GM12878 (cell line): ENCODE data around the gene SLC25A28. TPM values are rescaled to one million over a fixed set of nuclear protein-coding genes. Genes with fewer than 3 reads are reported as not detected.

Source experiments
- CBFB ChIP-seq: IDR thresholded peaks from 2 replicates; pipeline ENCODE4 v1.6.1; 2016; ENCODE audit warnings: antibody characterized with exemption, low read depth
- EED ChIP-seq: sonication (generic); IDR thresholded peaks from 2 replicates; pipeline ENCODE4 v1.6.1; 2016; ENCODE audit warnings: antibody characterized with exemption, low read depth
- HDGF ChIP-seq: fragments of 450-650 bp; IDR thresholded peaks from 2 replicates; pipeline ENCODE4 v1.6.1; 2016; ENCODE audit warnings: antibody characterized with exemption
- KDM1A ChIP-seq: fragments of 200-600 bp; sonication (generic); IDR thresholded peaks from 2 replicates; pipeline ENCODE4 v1.6.1; 2016; ENCODE audit warnings: borderline replicate concordance
- LARP7 ChIP-seq: fragments of 450-650 bp; IDR thresholded peaks from 2 replicates; pipeline ENCODE4 v1.6.1; 2017; ENCODE audit warnings: mild to moderate bottlenecking
- NBN ChIP-seq: fragments of 450-650 bp; IDR thresholded peaks from 2 replicates; pipeline ENCODE4 v1.6.1; 2016
- NR2C1 ChIP-seq: fragments of 450-650 bp; IDR thresholded peaks from 2 replicates; pipeline ENCODE4 v1.6.1; 2017; ENCODE audit warnings: antibody characterized with exemption, mild to moderate bottlenecking, moderate library complexity
- NR2F1 ChIP-seq: fragments of 450-650 bp; conservative IDR thresholded peaks from 2 replicates; pipeline ENCODE4 v1.6.1; 2017; ENCODE audit warnings: mild to moderate bottlenecking
- RAD21 ChIP-seq: IDR thresholded peaks from 2 replicates; pipeline ENCODE4 v1.6.1; 2011; ENCODE audit warnings: mild to moderate bottlenecking, low read depth, low read length, moderate library complexity; ENCODE audit not compliant: insufficient read depth
- RBBP5 ChIP-seq: fragments of 200-600 bp; sonication (generic); conservative IDR thresholded peaks from 2 replicates; pipeline ENCODE4 v1.6.1; 2016
- RUNX3 ChIP-seq: IDR thresholded peaks from 2 replicates; pipeline ENCODE4 v1.6.1; 2012; ENCODE audit warnings: low read length, inconsistent platforms
- SP1 ChIP-seq: IDR thresholded peaks from one replicate; pipeline ENCODE4 v1.6.1; 2011; ENCODE audit warnings: low read depth, low read length
- TAF1 ChIP-seq: IDR thresholded peaks from 2 replicates; pipeline ENCODE4 v1.6.1; 2011; ENCODE audit warnings: mild to moderate bottlenecking, low read depth, low read length, borderline replicate concordance
- TARDBP ChIP-seq: IDR thresholded peaks from 2 replicates; pipeline ENCODE4 v1.6.1; 2016; ENCODE audit warnings: borderline replicate concordance
- TCF7 ChIP-seq: IDR thresholded peaks from 2 replicates; pipeline ENCODE4 v1.6.1; 2014; ENCODE audit warnings: antibody characterized with exemption, borderline replicate concordance
- ZBTB11 ChIP-seq: fragments of 450-650 bp; formaldehyde crosslinking; IDR thresholded peaks from 2 replicates; pipeline ENCODE4 v1.5.0; 2022; ENCODE audit warnings: mild to moderate bottlenecking, missing genetic modification characterization
- polyA plus RNA-seq, 11 experiments: library from polyadenylated mRNA; depleted of rRNA in 4 of 11; unstranded in 6 of 11; stranded (reverse) in 5 of 11; fragments of >200 nt; fragmentation: Nextera tagmentation in 4 of 11; fragmentation: Illumina TruSeq in 1 of 11; extraction: Ambion mirVana in 4 of 11; extraction: Trizol in 1 of 11; gene quantifications; 1 replicate in 1 of 11; 2 replicates in 10 of 11; pipeline versions ENCODE4 v1.2.1 to v1.2.3, GENCODE V29; 2011 to 2016; ENCODE audit warnings: inconsistent platforms in 2 of 11, missing spikeins in 2 of 11, low read depth in 1 of 11
- total RNA-seq, 4 experiments: library from RNA; depleted of rRNA in 3 of 4; stranded (reverse); fragments of >200 nt in 3 of 4; fragmentation: Illumina TruSeq in 1 of 4; extraction: Trizol in 1 of 4; gene quantifications; 2 replicates each; pipeline versions ENCODE4 v1.2.1 to v1.2.3, GENCODE V29; 2013 to 2021
- TF ChIP-seq, protein P1 (sequence below): fragments of 450-650 bp; formaldehyde crosslinking; IDR thresholded peaks from 2 replicates; pipeline ENCODE4 v1.4.0; 2022; ENCODE audit warnings: mild to moderate bottlenecking, moderate library complexity
- TF ChIP-seq, protein P2 (sequence below): fragments of 450-650 bp; IDR thresholded peaks from 2 replicates; pipeline ENCODE4 v1.6.1; 2017; ENCODE audit warnings: mild to moderate bottlenecking, moderate library complexity
- TF ChIP-seq, protein P3 (sequence below): fragments of 450-650 bp; conservative IDR thresholded peaks from 2 replicates; pipeline ENCODE4 v1.6.1; 2017; ENCODE audit warnings: mild to moderate bottlenecking, moderate library complexity

The SLC25A28 gene
- total and polyA plus RNA-seq, 10 of the 15 experiments (the other 5 are each of a cell fraction or from before 2014, with no cell fraction given): 7.5 to 47.8 (median 24.9) TPM

DNA sequence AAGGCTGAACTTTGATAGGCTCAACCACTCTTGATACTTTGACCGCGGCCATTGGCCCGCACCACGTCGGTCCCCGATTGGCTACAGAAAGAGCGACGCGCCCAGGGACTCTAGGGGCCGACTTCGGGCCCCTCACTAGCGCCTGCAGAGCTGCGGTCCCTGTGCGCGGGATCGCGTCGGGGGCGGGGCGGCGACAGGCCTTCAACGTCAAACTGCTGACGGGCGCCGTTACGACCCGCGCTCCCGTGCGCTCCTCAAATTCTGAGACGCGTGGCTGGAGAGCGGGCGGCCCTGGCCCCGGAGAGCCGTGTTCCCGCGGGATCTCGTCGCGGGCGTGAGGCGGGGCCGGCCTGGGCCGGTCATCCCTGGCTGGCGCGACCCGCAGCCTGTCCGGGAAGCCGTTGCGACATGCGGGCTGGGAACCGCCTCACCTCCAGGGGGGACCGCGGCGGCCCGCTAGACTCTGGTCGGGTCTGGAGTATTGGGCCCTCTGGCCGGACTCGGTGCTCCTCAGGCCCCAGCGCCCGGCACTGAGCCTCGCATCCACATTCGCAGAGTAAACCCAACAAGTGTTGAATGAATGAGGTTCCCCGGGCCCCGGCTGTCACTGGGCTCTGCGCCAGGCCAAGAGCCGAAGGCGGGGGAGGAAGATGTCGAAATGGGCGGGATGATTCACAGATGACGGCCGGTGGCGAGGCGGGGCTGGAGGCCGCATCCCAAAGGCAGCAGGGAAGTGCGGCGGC is 643 bp upstream of the SLC25A28 start (continued):
- TF ChIP-seq TCF7 (no peak), KDM1A (no peak), TAF1 (peak; percentile 33; the same call in 1 of the 2 replicates), NR2C1 (no peak), ZBTB11 (CRISPR knock-in tag) (no peak), SP1 (peak; percentile 2), NR2F1 (0 out of 2 replicates have a peak, but pooled peaks have one; percentile 49), TARDBP (no peak), RBBP5 (no peak), LARP7 (peak; percentile 93), RUNX3 (peak; percentile 44), RAD21 (no peak), HDGF (no peak), NBN (peak; percentile 51; the same call in 1 of the 2 replicates), CBFB (no peak), EED (peak; percentile 80)
- TF ChIP-seq, protein P1, sequence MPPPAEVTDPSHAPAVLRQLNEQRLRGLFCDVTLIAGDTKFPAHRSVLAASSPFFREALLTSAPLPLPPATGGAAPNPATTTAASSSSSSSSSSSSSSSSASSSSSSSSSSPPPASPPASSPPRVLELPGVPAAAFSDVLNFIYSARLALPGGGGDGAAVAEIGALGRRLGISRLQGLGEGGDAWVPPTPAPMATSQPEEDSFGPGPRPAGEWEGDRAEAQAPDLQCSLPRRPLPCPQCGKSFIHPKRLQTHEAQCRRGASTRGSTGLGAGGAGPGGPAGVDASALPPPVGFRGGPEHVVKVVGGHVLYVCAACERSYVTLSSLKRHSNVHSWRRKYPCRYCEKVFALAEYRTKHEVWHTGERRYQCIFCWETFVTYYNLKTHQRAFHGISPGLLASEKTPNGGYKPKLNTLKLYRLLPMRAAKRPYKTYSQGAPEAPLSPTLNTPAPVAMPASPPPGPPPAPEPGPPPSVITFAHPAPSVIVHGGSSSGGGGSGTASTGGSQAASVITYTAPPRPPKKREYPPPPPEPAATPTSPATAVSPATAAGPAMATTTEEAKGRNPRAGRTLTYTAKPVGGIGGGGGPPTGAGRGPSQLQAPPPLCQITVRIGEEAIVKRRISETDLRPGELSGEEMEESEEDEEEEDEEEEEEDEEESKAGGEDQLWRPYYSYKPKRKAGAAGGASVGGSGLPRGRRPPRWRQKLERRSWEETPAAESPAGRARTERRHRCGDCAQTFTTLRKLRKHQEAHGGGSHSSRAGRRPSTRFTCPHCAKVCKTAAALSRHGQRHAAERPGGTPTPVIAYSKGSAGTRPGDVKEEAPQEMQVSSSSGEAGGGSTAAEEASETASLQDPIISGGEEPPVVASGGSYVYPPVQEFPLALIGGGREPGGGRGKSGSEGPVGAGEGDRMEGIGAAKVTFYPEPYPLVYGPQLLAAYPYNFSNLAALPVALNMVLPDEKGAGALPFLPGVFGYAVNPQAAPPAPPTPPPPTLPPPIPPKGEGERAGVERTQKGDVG (CRISPR knock-in tag): no peak
- TF ChIP-seq, protein P2, sequence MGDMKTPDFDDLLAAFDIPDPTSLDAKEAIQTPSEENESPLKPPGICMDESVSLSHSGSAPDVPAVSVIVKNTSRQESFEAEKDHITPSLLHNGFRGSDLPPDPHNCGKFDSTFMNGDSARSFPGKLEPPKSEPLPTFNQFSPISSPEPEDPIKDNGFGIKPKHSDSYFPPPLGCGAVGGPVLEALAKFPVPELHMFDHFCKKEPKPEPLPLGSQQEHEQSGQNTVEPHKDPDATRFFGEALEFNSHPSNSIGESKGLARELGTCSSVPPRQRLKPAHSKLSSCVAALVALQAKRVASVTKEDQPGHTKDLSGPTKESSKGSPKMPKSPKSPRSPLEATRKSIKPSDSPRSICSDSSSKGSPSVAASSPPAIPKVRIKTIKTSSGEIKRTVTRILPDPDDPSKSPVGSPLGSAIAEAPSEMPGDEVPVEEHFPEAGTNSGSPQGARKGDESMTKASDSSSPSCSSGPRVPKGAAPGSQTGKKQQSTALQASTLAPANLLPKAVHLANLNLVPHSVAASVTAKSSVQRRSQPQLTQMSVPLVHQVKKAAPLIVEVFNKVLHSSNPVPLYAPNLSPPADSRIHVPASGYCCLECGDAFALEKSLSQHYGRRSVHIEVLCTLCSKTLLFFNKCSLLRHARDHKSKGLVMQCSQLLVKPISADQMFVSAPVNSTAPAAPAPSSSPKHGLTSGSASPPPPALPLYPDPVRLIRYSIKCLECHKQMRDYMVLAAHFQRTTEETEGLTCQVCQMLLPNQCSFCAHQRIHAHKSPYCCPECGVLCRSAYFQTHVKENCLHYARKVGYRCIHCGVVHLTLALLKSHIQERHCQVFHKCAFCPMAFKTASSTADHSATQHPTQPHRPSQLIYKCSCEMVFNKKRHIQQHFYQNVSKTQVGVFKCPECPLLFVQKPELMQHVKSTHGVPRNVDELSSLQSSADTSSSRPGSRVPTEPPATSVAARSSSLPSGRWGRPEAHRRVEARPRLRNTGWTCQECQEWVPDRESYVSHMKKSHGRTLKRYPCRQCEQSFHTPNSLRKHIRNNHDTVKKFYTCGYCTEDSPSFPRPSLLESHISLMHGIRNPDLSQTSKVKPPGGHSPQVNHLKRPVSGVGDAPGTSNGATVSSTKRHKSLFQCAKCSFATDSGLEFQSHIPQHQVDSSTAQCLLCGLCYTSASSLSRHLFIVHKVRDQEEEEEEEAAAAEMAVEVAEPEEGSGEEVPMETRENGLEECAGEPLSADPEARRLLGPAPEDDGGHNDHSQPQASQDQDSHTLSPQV: no peak
- TF ChIP-seq, protein P3, sequence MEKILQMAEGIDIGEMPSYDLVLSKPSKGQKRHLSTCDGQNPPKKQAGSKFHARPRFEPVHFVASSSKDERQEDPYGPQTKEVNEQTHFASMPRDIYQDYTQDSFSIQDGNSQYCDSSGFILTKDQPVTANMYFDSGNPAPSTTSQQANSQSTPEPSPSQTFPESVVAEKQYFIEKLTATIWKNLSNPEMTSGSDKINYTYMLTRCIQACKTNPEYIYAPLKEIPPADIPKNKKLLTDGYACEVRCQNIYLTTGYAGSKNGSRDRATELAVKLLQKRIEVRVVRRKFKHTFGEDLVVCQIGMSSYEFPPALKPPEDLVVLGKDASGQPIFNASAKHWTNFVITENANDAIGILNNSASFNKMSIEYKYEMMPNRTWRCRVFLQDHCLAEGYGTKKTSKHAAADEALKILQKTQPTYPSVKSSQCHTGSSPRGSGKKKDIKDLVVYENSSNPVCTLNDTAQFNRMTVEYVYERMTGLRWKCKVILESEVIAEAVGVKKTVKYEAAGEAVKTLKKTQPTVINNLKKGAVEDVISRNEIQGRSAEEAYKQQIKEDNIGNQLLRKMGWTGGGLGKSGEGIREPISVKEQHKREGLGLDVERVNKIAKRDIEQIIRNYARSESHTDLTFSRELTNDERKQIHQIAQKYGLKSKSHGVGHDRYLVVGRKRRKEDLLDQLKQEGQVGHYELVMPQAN: peak; percentile 96
